Measurements from ENCODE around the gene ZNF470.

ZNF470 gene

GRCh38 chr19:56577719-56578602 lies 10.7 kb downstream of the ZNF470 start:
- Histone ChIP-seq H3K27ac (no peak overlapping the region), H3K4me3 (IDR thresholded peaks at IDR 0.05; ENCODE audit: insufficient read depth, low read depth, low read length) (no peak overlapping the region), H2AFZ (ENCODE audit: low read depth) (no peak overlapping the region), H3K4me2 (no peak overlapping the region), H3K79me2 (ENCODE audit: insufficient read depth, low read depth) (no peaks in the 10 kb centered on the region), H3K9ac (no peak overlapping the region), H4K20me1 (ENCODE audit: insufficient read depth) (no peaks in the 10 kb centered on the region), H3K36me3 (ENCODE audit: insufficient read depth) (no peaks in the 10 kb centered on the region; the same call in 1 of the 2 replicates), H3K27me3 (ENCODE audit: insufficient read depth, low read depth) (no peaks in the 10 kb centered on the region), H3K4me1 (ENCODE audit: low read depth, poor library complexity, severe bottlenecking) (no peaks in the 10 kb centered on the region)
- TF ChIP-seq CTCF (conservative IDR thresholded peaks at IDR 0.05; ENCODE audit: low read depth, low read length) = no peak

GRCh38 chr19:56594446-56594782 lies 27.1 kb downstream of the ZNF470 start:
- Histone ChIP-seq H4K20me1 (ENCODE audit: insufficient read depth) (no peaks in the 10 kb centered on the region), H3K79me2 (ENCODE audit: insufficient read depth, low read depth) (peaks cover 5% of the 10 kb centered on the region; the same call in 1 of the 2 replicates), H2AFZ (ENCODE audit: low read depth) (peak overlapping the region; percentile 88), H3K36me3 (ENCODE audit: insufficient read depth) (no peaks in the 10 kb centered on the region), H3K4me1 (ENCODE audit: low read depth, poor library complexity, severe bottlenecking) (no peaks in the 10 kb centered on the region), H3K4me2 (no peak overlapping the region; the same call in 1 of the 2 replicates), H3K27ac (no peak overlapping the region), H3K27me3 (ENCODE audit: insufficient read depth, low read depth) (no peaks in the 10 kb centered on the region), H3K9ac (no peak overlapping the region), H3K4me3 (IDR thresholded peaks at IDR 0.05; ENCODE audit: insufficient read depth, low read depth, low read length) (no peak overlapping the region)
- no peak for TF ChIP-seq CTCF (conservative IDR thresholded peaks at IDR 0.05; ENCODE audit: low read depth, low read length)

- no peak for TF ChIP-seq CTCF (conservative IDR thresholded peaks at IDR 0.05; ENCODE audit: low read depth, low read length)
- H2AFZ ChIP-seq (ENCODE audit: low read depth) = peak within 1 kb of the TSS; percentile 88
- H3K4me1 ChIP-seq (ENCODE audit: low read depth, poor library complexity, severe bottlenecking) = no peaks in the 10 kb centered on the region
- H3K4me2 ChIP-seq = peak within 1 kb of the TSS; percentile 57
- peaks cover 5% of the 10 kb centered on the region; the same call in 1 of the 2 replicates for H3K79me2 ChIP-seq (ENCODE audit: insufficient read depth, low read depth)
- H4K20me1 ChIP-seq (ENCODE audit: insufficient read depth) = no peaks in the 10 kb centered on the region
- no peak within 1 kb of the TSS for H3K27ac ChIP-seq
- H3K36me3 ChIP-seq (ENCODE audit: insufficient read depth) = no peaks in the 10 kb centered on the region
- H3K4me3 ChIP-seq (IDR thresholded peaks at IDR 0.05; ENCODE audit: insufficient read depth, low read depth, low read length) = no peak within 1 kb of the TSS
- no peaks in the 10 kb centered on the region for H3K27me3 ChIP-seq (ENCODE audit: insufficient read depth, low read depth)
- peak within 1 kb of the TSS; percentile 54 for H3K9ac ChIP-seq
These were observed 27.7 kb downstream of the ZNF470 start, which contains the start of gene ZNF71 for GRCh38 chr19:56594783-56595547. TSS of gene ZNF71 (plus strand) at chr19:56595302. CDS start at chr19:56601559, 6,257 bp downstream.

- H3K27ac ChIP-seq = no peak overlapping the region
These were observed 28.3 kb downstream of the ZNF470 start for GRCh38 chr19:56595548-56595899.

More at GRCh38 chr19:56595548-56595899, 28.3 kb downstream of the ZNF470 start:
- TF ChIP-seq CTCF (conservative IDR thresholded peaks at IDR 0.05; ENCODE audit: low read depth, low read length) = no peak
- Histone ChIP-seq H4K20me1 (ENCODE audit: insufficient read depth) (no peaks in the 10 kb centered on the region), H3K27me3 (ENCODE audit: insufficient read depth, low read depth) (no peaks in the 10 kb centered on the region), H3K4me3 (IDR thresholded peaks at IDR 0.05; ENCODE audit: insufficient read depth, low read depth, low read length) (no peak overlapping the region), H3K36me3 (ENCODE audit: insufficient read depth) (no peaks in the 10 kb centered on the region), H3K79me2 (ENCODE audit: insufficient read depth, low read depth) (peaks cover 5% of the 10 kb centered on the region; the same call in 1 of the 2 replicates), H2AFZ (ENCODE audit: low read depth) (peak overlapping the region; percentile 88), H3K4me2 (peak overlapping the region; percentile 57), H3K4me1 (ENCODE audit: low read depth, poor library complexity, severe bottlenecking) (no peaks in the 10 kb centered on the region), H3K9ac (peak overlapping the region; percentile 54)
